Posterior cingulate gyrus (tissue), 11 donors: ENCODE results near the gene TK1.
"Not testable (repeated sequence)": the region's sequence is repeated elsewhere in the genome, so short reads cannot be mapped to it uniquely, and the experiment has no call there.

Experiments used
- DNase-seq, 10 donors: peaks; one replicate each; pipeline versions ENCODE4 v3.0.0 to v3.0.0-alpha.2; 2020 to 2021; ENCODE audit warnings: mixed read lengths in 3 of 10
- intact Hi-C: fragments of 100-400 bp; cut with DNase I; formaldehyde crosslinking; loops from one replicate; pipeline ENCODE4 v1.15.1; 2023

Gene TK1

GRCh38 chr17:78182504-78182903 lies 4.3 kb downstream of the TK1 start:
- intact Hi-C loops, result no loop called here
- peak in 1 of 10 donors; percentile 59 for DNase-seq

GRCh38 chr17:78180508-78180907 lies 6.3 kb downstream of the TK1 start:
- no peak for DNase-seq
- intact Hi-C loops, result no loop called here

- DNase-seq, result no peak
- intact Hi-C loops, result no loop called here
These were observed 6.8 kb downstream of the TK1 start for GRCh38 chr17:78180083-78180482.

- DNase-seq, result no peak
- intact Hi-C loops, result no loop called here
These were observed 7.5 kb downstream of the TK1 start for GRCh38 chr17:78179372-78179771.

GRCh38 chr17:78176548-78177025 lies 10.3 kb downstream of the TK1 start:
- intact Hi-C loops, result loop anchor here (2.0 kb wide), 1 partner anchor 64 kb away; no protein-coding TSS in a partner anchor
- DNase-seq, result peak; percentile 39 to 95 (median 68)

GRCh38 chr17:78175643-78175981 lies 11.2 kb downstream of the TK1 start:
- intact Hi-C loops, result no loop called here
- no peak for DNase-seq

GRCh38 chr17:78174870-78175642 lies 11.8 kb downstream of the TK1 start:
- DNase-seq, result no peak
- intact Hi-C loops, result loop anchor here (1.0 kb wide), 1 partner anchor 76 kb away; no protein-coding TSS in a partner anchor

- peak; percentile 65 to 97 (median 78) for DNase-seq
- intact Hi-C loops, result loop anchor here (1.0 kb wide), 1 partner anchor 77 kb away; no protein-coding TSS in a partner anchor
These were observed 12.4 kb downstream of the TK1 start for GRCh38 chr17:78174346-78174869.

- peak in 1 of 10 donors; percentile 81 for DNase-seq
- intact Hi-C loops, result no loop called here
These were observed 13.6 kb downstream of the TK1 start for GRCh38 chr17:78173097-78173715.

GRCh38 chr17:78172249-78173051 lies 14.4 kb downstream of the TK1 start:
- intact Hi-C loops, result no loop called here
- DNase-seq, result peak in 1 of 10 donors; percentile 26

GRCh38 chr17:78171591-78172248 lies 15.1 kb downstream of the TK1 start:
- DNase-seq, intact Hi-C loops: not testable (repeated sequence)

GRCh38 chr17:78170692-78171590 lies 15.9 kb downstream of the TK1 start:
- intact Hi-C loops, result no loop called here
- DNase-seq, result no peak

GRCh38 chr17:78168903-78169793 lies 17.7 kb downstream of the TK1 start:
- intact Hi-C loops, result no loop called here
- peak in 9 of 10 donors; percentile 55 to 95 (median 69) for DNase-seq

GRCh38 chr17:78168242-78168902 lies 18.5 kb downstream of the TK1 start, which contains the start of gene SYNGR2:
Gene SYNGR2, plus strand, starts transcription at chr17:78168581. Its CDS starts 36 bp downstream, at chr17:78168617.
- intact Hi-C loops, result no loop called here
- peak; percentile 65 to 96 (median 79) for DNase-seq

GRCh38 chr17:78166416-78166815 lies 20.4 kb downstream of the TK1 start:
- intact Hi-C loops, result no loop called here

GRCh38 chr17:78164748-78165607 lies 21.9 kb downstream of the TK1 start:
- intact Hi-C loops, result no loop called here
- no peak for DNase-seq

More at GRCh38 chr17:78166416-78166815, 20.4 kb downstream of the TK1 start:
- DNase-seq, result no peak
